ENCODE results near the gene ARID5B.
A peak's percentile ranks its signal among the peaks of the same experiment; 100 is the strongest.

Gene ARID5B

GRCh38 chr10:61890430-61890829 is 11.1 kb upstream of the ARID5B start:
- Histone ChIP-seq H3K4me3 (ENCODE audit: low read depth, low read length) (no peak overlapping the region), H3K36me3 (ENCODE audit: insufficient read depth, low read length) (no peaks in the 10 kb centered on the region), H3K27ac (ENCODE audit: low read depth, low read length) (no peak overlapping the region), H3K27me3 (ENCODE audit: insufficient read depth, low read length) (no peaks in the 10 kb centered on the region), H2AFZ (ENCODE audit: low read length, unreplicated experiment) (no peak overlapping the region), H3K4me1 (ENCODE audit: control insufficient read depth, insufficient read depth, low read length, unreplicated experiment) (peaks cover 4% of the 10 kb centered on the region), H3K79me2 (ENCODE audit: control insufficient read depth, insufficient read depth, low read length, unreplicated experiment) (no peaks in the 10 kb centered on the region)

DNA sequence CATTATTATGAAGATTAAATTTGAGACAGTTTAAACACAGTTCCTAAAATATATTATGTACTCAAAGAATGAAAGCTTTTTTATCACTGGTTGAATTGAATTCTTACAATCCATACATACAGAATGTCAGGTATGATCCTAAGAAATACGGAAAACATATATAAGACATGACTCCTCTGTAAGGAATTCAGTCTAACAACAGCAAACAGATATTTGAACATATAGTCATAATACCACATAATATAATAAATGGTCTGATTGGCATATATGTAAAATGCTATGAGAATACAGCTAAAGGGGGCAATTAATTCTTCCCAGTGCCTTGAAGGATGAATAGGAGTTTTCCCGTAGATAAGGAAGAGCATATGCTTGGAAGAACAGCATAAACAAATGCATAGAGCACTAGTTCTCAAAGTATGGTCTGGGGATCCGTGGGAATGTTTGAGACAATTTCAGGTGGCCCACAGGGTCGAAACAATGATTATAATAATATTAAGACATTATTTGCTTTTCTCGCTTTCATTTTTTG is 10.6 kb upstream of the ARID5B start:
- Histone ChIP-seq H3K79me2 (ENCODE audit: control insufficient read depth, insufficient read depth, low read length, unreplicated experiment) (no peaks in the 10 kb centered on the region), H3K36me3 (ENCODE audit: insufficient read depth, low read length) (no peaks in the 10 kb centered on the region), H2AFZ (ENCODE audit: low read length, unreplicated experiment) (no peak overlapping the region), H3K27ac (ENCODE audit: low read depth, low read length) (no peak overlapping the region), H3K4me1 (ENCODE audit: control insufficient read depth, insufficient read depth, low read length, unreplicated experiment) (peaks cover 4% of the 10 kb centered on the region), H3K27me3 (ENCODE audit: insufficient read depth, low read length) (no peaks in the 10 kb centered on the region), H3K4me3 (ENCODE audit: low read depth, low read length) (no peak overlapping the region)

GRCh38 chr10:61891906-61892585 is 9.5 kb upstream of the ARID5B start:
- Histone ChIP-seq H3K4me3 (ENCODE audit: low read depth, low read length) (no peak overlapping the region), H3K4me1 (ENCODE audit: control insufficient read depth, insufficient read depth, low read length, unreplicated experiment) (peaks cover 5% of the 10 kb centered on the region), H3K27me3 (ENCODE audit: insufficient read depth, low read length) (no peaks in the 10 kb centered on the region), H3K27ac (ENCODE audit: low read depth, low read length) (no peak overlapping the region), H3K79me2 (ENCODE audit: control insufficient read depth, insufficient read depth, low read length, unreplicated experiment) (no peaks in the 10 kb centered on the region), H2AFZ (ENCODE audit: low read length, unreplicated experiment) (no peak overlapping the region), H3K36me3 (ENCODE audit: insufficient read depth, low read length) (no peaks in the 10 kb centered on the region)

DNA sequence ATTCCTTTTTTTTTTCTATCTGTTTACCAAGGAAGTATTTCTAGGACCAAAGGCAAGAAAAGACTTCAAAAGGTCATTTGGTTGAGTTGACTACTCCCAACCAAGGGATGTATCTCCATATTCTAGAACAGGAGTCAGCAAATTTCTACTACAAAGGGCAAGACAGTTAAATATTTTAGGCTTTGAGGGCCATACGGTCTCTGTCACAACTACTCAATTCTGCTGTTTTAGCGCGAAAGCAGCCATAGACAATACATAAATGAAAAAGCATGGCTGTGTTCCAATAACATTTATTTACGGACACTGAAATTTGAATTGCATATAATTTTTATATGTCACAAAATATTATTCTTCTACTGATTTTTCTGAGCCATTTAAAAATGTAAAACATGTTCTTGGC is 8.5 kb upstream of the ARID5B start:
- Histone ChIP-seq H3K4me1 (ENCODE audit: control insufficient read depth, insufficient read depth, low read length, unreplicated experiment) (peaks cover 12% of the 10 kb centered on the region), H3K27ac (ENCODE audit: low read depth, low read length) (no peak overlapping the region), H2AFZ (ENCODE audit: low read length, unreplicated experiment) (no peak overlapping the region)

GRCh38 chr10:61894133-61894532 is 7.4 kb upstream of the ARID5B start:
- Histone ChIP-seq H3K27me3 (ENCODE audit: insufficient read depth, low read length) (no peaks in the 10 kb centered on the region), H3K36me3 (ENCODE audit: insufficient read depth, low read length) (no peaks in the 10 kb centered on the region)

More for the DNA sequence above, 8.5 kb upstream of the ARID5B start:
- no peaks in the 10 kb centered on the region for H3K79me2 ChIP-seq (ENCODE audit: control insufficient read depth, insufficient read depth, low read length, unreplicated experiment)
- no peak overlapping the region for H3K4me3 ChIP-seq (ENCODE audit: low read depth, low read length)
- no peaks in the 10 kb centered on the region for H3K27me3 ChIP-seq (ENCODE audit: insufficient read depth, low read length)
- H3K36me3 ChIP-seq (ENCODE audit: insufficient read depth, low read length) = no peaks in the 10 kb centered on the region

DNA sequence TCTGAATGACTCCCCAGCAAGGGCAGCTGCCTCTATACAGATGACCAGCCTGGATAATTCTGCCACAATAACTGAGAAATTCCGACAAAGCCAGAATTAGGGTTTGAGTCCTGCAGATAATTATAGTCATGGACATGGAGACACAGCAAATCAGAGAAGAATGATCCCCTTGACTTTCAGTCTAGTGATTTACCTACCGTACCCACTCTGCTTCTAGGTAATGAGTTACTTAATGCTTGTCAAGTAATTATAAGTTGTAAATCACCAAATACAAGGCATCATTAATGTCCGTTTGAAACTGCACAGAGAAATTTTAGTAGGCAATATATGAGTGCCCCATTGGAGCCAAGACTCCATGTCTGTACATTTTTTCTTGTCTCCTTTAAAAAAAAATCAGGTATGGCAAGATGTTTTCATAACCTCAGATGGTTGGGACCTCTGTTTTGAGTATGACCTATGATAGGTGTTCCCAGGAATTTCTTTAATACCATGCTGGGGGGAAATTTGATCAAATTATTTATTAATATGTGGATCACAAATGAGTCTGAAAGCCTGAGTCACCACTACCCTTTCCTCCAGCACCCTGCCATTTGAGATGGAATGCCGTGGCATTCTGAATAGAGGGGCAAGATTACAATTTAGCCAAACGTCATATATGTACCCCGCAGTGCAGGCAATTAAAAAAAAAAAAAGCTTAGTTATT is 5.5 kb upstream of the ARID5B start:
- H3K4me1 ChIP-seq (ENCODE audit: control insufficient read depth, insufficient read depth, low read length, unreplicated experiment) = peaks cover 28% of the 10 kb centered on the region
- H3K27me3 ChIP-seq (ENCODE audit: insufficient read depth, low read length) = no peaks in the 10 kb centered on the region
- H3K4me3 ChIP-seq (ENCODE audit: low read depth, low read length) = no peak overlapping the region
- H3K79me2 ChIP-seq (ENCODE audit: control insufficient read depth, insufficient read depth, low read length, unreplicated experiment) = no peaks in the 10 kb centered on the region
- no peaks in the 10 kb centered on the region for H3K36me3 ChIP-seq (ENCODE audit: insufficient read depth, low read length)
- H2AFZ ChIP-seq (ENCODE audit: low read length, unreplicated experiment) = no peak overlapping the region
- no peak overlapping the region for H3K27ac ChIP-seq (ENCODE audit: low read depth, low read length)

More at GRCh38 chr10:61894133-61894532, 7.4 kb upstream of the ARID5B start:
- Histone ChIP-seq H3K27ac (ENCODE audit: low read depth, low read length) (no peak overlapping the region), H3K79me2 (ENCODE audit: control insufficient read depth, insufficient read depth, low read length, unreplicated experiment) (no peaks in the 10 kb centered on the region), H2AFZ (ENCODE audit: low read length, unreplicated experiment) (no peak overlapping the region), H3K4me3 (ENCODE audit: low read depth, low read length) (no peak overlapping the region), H3K4me1 (ENCODE audit: control insufficient read depth, insufficient read depth, low read length, unreplicated experiment) (peaks cover 24% of the 10 kb centered on the region)

DNA sequence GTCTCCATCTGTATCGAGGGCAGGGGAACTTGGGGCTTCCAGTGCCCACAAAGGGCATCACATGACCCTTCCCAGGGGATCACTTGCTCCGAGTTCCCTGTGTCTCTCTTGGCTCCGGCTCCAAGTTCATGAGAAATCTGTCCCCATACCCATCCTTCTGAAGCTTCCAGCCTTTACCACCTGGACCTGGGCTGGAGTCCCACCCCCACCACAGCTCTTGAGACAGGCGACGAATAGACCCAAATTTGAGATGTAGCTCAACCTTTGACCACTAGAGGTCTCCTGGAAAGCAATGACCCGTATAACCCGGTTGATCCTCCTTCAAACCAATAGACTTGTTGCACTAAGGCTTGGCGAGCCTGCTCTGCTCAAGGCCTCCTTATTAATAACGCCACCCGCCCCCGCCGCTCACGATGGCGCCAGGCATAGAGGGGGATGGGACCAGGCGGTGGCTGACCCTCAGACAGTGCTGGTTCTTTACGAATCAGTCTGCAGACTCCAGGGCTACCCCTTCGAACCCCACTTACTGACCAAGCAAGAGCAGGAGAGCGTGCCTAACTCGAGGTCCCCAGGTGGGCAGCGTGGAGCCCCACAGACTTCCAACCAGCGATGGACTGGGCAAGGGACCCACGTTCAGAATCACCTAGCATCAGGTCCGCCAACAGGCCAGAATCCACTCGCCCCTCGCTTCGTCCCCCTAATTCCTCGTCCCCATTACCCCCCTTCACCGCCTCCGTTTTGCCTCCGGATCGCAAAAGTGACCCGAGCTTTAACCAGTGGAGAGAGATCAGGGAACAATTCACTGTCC is 4.4 kb upstream of the ARID5B start:
- H3K4me1 ChIP-seq (ENCODE audit: control insufficient read depth, insufficient read depth, low read length, unreplicated experiment) = peaks cover 27% of the 10 kb centered on the region
- peaks cover 2% of the 10 kb centered on the region for H3K79me2 ChIP-seq (ENCODE audit: control insufficient read depth, insufficient read depth, low read length, unreplicated experiment)
- no peaks in the 10 kb centered on the region for H3K27me3 ChIP-seq (ENCODE audit: insufficient read depth, low read length)
- H2AFZ ChIP-seq (ENCODE audit: low read length, unreplicated experiment) = peak overlapping the region; percentile 95
- peak overlapping the region; percentile 90 for H3K4me3 ChIP-seq (ENCODE audit: low read depth, low read length)
- H3K27ac ChIP-seq (ENCODE audit: low read depth, low read length) = no peak overlapping the region
- H3K36me3 ChIP-seq (ENCODE audit: insufficient read depth, low read length) = no peaks in the 10 kb centered on the region

- Histone ChIP-seq H3K27me3 (ENCODE audit: insufficient read depth, low read length) (no peaks in the 10 kb centered on the region), H3K27ac (ENCODE audit: low read depth, low read length) (no peak overlapping the region), H3K4me3 (ENCODE audit: low read depth, low read length) (peak overlapping the region; percentile 90), H2AFZ (ENCODE audit: low read length, unreplicated experiment) (peak overlapping the region; percentile 95), H3K4me1 (ENCODE audit: control insufficient read depth, insufficient read depth, low read length, unreplicated experiment) (peaks cover 27% of the 10 kb centered on the region), H3K79me2 (ENCODE audit: control insufficient read depth, insufficient read depth, low read length, unreplicated experiment) (peaks cover 4% of the 10 kb centered on the region), H3K36me3 (ENCODE audit: insufficient read depth, low read length) (no peaks in the 10 kb centered on the region)
Observed at GRCh38 chr10:61897671-61898434, 3.6 kb upstream of the ARID5B start.

GRCh38 chr10:61898435-61898778 is 3.1 kb upstream of the ARID5B start:
- Histone ChIP-seq H3K4me3 (ENCODE audit: low read depth, low read length) (peak overlapping the region; percentile 90; the same call in 1 of the 2 replicates), H3K79me2 (ENCODE audit: control insufficient read depth, insufficient read depth, low read length, unreplicated experiment) (peaks cover 6% of the 10 kb centered on the region), H3K36me3 (ENCODE audit: insufficient read depth, low read length) (no peaks in the 10 kb centered on the region), H3K27ac (ENCODE audit: low read depth, low read length) (peak overlapping the region; percentile 92; the same call in 1 of the 2 replicates), H3K27me3 (ENCODE audit: insufficient read depth, low read length) (no peaks in the 10 kb centered on the region), H3K4me1 (ENCODE audit: control insufficient read depth, insufficient read depth, low read length, unreplicated experiment) (peaks cover 27% of the 10 kb centered on the region), H2AFZ (ENCODE audit: low read length, unreplicated experiment) (no peak overlapping the region)

DNA sequence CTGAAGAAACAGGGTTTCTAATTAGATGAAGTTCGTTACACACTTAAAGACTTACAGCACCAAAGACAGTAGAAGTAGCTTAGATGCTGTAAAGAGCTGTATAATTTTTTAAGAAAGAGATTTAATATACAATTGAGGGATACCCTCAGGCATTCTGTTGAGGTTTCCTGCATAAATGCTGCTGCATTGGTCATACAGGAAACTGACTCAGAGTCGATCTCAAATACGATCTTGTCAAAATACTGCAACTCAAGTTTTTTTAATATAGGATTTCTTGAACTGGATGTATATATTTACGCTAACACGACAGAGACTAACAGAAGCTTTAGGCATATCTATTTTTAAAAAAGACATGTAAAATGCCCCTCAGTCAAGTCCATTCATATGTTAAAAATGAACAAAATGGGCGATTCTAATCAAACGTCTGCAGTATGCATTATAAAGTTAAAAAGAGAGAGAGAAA is 2.4 kb upstream of the ARID5B start:
- H3K79me2 ChIP-seq (ENCODE audit: control insufficient read depth, insufficient read depth, low read length, unreplicated experiment) = peaks cover 9% of the 10 kb centered on the region
- H2AFZ ChIP-seq (ENCODE audit: low read length, unreplicated experiment) = peak overlapping the region; percentile 26
- peak overlapping the region; percentile 92 for H3K27ac ChIP-seq (ENCODE audit: low read depth, low read length)
- H3K4me3 ChIP-seq (ENCODE audit: low read depth, low read length) = peak overlapping the region; percentile 90
- no peaks in the 10 kb centered on the region for H3K36me3 ChIP-seq (ENCODE audit: insufficient read depth, low read length)
- H3K4me1 ChIP-seq (ENCODE audit: control insufficient read depth, insufficient read depth, low read length, unreplicated experiment) = peaks cover 27% of the 10 kb centered on the region
- H3K27me3 ChIP-seq (ENCODE audit: insufficient read depth, low read length) = no peaks in the 10 kb centered on the region
